Raji (cell line): ENCODE results near the gene ZDHHC13.
A peak's percentile ranks its signal among the peaks of the same experiment; 100 is the strongest.

Experiments
- POLR2A ChIP-seq: IDR thresholded peaks from 2 replicates; pipeline ENCODE4 v1.6.1; 2011; ENCODE audit warnings: low read depth, low read length, control low read depth; ENCODE audit not compliant: insufficient read depth

Gene ZDHHC13, protein sequence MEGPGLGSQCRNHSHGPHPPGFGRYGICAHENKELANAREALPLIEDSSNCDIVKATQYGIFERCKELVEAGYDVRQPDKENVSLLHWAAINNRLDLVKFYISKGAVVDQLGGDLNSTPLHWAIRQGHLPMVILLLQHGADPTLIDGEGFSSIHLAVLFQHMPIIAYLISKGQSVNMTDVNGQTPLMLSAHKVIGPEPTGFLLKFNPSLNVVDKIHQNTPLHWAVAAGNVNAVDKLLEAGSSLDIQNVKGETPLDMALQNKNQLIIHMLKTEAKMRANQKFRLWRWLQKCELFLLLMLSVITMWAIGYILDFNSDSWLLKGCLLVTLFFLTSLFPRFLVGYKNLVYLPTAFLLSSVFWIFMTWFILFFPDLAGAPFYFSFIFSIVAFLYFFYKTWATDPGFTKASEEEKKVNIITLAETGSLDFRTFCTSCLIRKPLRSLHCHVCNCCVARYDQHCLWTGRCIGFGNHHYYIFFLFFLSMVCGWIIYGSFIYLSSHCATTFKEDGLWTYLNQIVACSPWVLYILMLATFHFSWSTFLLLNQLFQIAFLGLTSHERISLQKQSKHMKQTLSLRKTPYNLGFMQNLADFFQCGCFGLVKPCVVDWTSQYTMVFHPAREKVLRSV

DNA sequence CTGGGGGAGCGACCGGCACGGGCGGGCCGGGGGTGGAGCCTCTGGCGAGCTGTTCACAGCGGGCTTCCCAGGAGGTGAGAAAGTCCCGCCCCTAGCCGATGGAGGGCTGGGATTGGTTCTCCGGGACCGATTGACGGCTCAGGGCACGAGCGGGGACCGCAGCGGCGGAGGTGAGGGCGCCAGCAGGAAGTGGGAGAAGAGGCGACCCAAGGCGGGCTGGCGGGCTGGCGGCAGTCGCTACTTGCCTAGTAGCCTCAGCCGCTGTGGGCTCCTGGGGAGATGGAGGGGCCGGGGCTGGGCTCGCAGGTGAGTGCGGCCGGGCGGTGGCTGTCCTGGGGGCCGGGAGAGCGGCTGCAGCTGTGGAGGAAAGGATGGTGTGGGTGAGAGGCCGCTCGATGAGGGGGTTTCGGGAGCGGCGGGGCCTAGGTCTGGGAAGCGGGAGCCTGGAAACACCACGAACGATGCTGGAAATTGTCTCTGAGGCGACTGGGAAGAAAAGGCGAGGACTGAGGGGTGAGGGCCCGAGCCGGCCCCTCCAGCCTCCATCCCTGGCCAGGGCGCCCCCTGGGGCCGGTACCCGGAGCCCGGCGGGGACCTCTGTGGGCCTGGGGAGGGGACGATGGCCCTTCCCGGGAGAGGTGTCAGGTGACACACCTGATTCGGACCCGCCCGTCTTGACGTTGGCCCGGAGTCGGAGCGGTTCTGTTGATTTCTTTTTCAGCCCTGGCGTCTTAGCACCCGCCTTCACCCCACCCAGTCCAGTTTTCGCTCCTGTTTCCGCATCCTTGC lies at the start of gene ZDHHC13:
Gene ZDHHC13, plus strand, starts transcription at position 198 of the 789 bp plus-strand sequence. Its CDS starts 82 bp downstream, at position 280.
- TF ChIP-seq POLR2A = peak; percentile 78

DNA sequence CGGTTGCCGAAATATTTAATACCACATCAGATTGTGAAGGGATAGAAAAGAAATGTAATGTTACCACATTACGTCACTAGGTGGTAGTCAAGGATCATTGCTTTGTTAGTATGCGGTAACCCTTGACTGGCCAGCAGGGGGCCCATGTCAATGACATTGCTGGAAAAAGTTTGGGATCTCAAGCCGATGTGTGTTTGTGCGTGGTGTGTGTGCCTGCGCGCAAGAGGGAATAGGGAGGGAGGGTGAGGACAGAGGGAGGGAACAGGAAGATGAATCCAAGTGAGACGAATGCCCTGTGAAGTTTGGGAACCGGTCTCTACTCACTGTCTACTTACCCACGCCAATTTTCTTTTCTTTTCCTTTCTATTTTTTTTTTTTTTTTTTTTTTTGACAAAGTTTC lies 45.7 kb upstream of the ZDHHC13 start:
- no peak for TF ChIP-seq POLR2A

DNA sequence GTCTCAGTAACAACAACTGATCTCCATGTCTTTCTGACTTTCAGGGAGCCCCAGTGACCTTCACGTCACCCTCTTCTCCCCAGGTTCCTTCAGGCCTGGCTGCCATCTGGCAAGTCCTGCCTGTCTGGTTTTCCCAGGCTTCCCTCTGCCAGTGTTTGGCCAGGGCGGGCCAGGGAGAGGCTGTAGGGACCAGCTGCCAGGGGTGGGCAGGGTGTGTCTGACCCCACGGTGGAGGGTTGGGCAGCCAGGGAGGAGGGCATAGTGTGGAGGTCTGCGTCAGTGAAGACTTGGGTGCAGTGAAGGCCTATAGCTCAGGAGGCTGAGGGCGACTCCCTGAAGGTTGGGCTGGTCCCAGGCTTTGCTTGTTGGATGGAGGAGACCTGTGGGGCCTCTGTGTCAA lies 44.5 kb upstream of the ZDHHC13 start:
- TF ChIP-seq POLR2A = no peak

DNA sequence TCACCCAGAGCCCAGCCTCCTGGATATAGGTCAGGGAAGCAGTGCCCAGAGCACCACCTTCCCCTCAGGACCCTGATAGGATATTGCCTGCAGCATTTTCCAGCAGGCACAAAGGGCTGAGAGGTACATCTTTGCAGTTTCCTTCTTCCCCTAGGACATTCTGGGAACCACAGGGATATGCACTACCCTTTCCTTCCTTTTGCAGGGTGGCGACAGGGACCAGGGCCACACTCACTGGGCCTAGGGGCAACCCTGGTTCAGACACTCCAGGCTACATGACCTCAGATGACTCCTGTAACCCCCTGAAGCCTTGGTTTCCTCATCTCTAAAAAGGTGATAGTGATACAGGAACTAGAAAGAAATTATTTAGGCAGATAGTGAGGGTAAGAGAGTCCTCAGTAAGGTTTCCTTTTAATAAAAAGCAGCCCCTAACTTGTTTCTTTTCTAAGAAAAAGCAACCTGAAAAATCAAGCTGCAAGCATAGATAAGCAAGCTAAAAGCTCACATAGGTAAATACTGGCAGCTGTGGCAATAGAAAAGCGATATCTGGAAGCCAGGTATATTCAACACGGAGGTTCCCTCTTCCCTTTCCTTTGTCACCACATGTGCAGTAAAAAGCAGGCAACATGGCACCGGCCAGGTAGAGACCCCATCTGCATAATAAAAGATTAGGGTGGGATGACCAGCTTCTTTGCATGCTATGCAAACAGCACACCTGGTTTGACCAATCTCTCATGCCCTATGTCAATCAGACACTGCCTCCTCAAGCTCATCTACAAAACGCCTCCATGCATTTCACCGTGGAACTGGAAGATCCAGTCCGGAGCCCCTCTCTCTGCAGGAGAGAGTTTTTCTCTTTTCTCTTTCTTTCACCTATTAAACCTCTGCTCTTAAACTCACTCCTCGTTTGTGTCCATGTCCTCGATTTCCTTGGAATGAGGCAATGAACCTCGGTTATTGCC lies 43.2 kb upstream of the ZDHHC13 start:
- TF ChIP-seq POLR2A = no peak

- no peak for TF ChIP-seq POLR2A
Measured at GRCh38 chr11:19075636-19076035, 41.3 kb upstream of the ZDHHC13 start.

DNA sequence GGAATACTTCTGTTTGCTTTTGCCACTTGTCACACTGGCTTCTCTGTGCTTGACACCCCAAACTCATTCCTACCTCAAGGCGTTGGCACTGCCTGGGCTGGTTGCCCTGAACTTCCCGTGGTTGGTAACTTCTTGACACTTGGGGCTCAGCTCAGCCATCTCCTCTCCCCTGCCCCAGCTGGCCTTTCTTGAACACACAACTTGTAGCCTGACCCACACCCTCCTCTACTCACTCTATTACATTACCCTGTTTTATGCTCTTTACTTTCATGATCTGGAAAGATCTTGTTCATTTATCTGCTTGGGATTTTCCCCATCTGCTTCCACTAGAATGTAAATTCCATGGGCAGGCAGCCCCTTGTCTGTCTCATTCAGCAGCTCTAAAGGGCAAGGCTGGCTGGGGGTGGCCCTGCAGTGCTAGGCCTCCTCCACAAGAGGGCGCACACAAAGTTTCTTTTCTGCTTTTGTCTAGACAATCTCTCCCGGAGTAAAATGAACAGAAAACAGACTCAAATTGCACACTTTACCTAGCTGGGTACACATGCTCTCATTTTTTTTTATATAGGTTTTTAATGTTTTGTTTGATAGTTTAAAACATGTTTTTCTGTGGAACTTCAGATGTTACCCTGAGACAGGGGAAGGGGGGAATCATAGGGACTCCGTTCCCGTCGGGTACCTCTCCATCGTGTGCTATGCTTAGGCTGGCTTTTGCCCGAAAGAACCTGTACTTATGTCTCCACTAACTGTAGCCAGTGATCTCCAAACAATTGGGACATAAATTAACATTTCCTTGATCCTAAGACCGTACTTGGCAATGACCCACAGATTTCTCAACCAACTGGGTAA lies 40.0 kb upstream of the ZDHHC13 start:
- TF ChIP-seq POLR2A = no peak

DNA sequence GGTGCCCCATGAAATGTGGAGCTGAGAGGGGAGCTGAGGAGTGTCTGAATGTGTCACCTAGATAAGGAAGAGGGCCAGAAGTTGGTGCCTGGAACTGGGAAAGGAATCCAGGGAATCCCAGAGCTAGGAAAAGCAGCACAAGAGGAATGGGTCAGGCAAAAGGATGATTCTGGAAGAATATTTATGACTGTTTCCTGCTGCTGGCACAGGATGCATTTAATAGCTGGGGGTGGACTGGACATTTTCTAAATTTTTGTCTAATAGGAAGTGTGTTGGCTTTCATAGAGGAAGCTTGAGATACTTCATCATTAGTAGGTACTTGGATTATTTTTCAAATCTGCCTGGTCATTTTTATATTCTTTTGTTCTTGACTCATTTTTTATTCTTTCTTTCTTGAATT lies 39.0 kb upstream of the ZDHHC13 start:
- no peak for TF ChIP-seq POLR2A

DNA sequence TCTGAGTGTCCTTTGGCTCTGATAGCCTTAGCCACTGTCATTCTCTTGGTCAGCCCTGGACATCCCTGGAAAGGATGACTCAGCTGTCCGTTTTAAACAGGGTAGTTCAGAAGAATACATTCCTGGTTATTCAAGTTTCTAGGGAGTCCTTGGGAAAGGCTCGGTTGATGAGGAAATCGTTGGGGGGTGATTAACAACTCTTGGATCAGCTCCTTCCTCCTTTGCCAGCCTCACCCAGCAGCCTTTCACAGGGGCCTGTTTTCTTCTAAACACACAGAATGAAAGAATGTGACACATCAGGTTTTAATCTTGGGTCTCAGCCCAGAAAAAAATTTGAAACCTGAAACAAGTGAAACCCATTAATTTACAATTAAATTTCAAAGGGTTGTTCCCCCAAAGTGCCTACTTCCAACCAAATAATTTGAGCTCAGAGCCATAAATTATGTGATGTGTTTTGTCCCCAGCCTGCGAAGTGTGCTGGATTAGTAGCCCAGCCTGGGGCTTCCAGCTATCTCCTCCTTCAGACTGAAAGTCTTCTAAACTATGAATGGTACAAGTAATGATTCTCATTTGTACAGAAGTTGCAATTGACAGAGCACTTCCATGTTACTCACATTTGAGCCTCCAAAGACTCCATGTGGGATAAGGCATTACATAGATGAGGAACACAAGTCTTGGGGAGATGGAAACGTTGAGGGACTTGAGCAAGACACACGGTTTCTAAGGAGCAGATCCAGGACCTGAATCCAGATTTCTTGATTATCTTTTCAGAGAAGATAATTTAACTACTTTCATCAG lies 37.1 kb upstream of the ZDHHC13 start:
- no peak for TF ChIP-seq POLR2A

DNA sequence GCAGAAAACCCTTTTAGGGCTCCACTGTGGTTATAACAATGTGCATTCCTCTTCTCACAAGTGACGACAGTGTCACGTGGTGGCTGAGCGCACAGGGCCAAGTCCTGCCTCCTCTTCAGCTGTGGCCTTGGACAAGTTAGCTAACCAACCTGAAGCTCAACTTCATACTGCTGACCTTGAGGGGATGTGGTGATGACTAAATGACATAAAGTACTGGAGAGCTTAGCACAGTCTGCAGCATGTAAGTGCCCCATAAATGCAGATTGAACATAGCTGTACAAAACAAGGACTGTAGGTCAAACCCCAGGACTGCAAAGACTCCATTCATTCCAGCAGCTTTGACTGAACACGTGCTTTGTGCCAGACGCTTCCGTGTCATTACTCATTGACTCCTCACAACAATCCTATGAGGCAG lies 36.4 kb upstream of the ZDHHC13 start:
- TF ChIP-seq POLR2A = no peak

- no peak for TF ChIP-seq POLR2A
Measured at GRCh38 chr11:19083166-19083565, 33.8 kb upstream of the ZDHHC13 start.

DNA sequence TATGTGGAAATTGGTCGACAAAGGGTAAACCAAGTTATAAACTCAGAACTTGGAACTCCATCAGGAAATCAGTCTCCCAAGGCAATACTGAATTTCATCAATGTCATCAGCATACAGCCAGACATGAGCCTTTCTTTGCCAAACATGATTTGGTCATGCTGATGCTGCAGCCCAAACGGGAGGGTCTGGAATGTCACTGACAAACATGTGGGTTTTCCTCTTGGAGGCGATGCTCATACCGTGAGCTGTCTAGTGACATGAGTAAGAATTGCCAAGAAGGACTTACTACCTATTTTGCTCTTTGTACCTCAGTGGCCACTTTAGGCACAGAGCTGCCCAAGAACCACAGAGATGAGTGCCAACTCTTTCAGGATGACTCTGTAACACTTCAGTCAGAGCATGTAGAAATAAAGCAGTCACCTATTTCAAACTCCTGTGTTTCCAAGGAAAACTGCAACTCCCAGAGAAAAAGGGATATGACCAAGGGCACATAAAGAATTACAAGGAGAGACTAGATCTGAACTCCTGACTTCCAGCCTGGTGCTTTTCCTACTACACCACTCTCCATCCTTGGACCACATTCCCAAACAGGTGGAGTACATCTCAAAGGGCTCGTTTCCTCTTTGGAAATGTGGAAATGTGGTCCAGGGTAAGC lies 32.2 kb upstream of the ZDHHC13 start:
- TF ChIP-seq POLR2A = no peak

GRCh38 chr11:19087658-19088057 lies 29.3 kb upstream of the ZDHHC13 start:
- no peak for TF ChIP-seq POLR2A
